Measurements from ENCODE around the gene EYS. TPM values are rescaled to one million over a fixed set of nuclear protein-coding genes. Genes with fewer than 3 reads are reported as not detected.

The EYS gene
- total and polyA plus RNA-seq, 4 donors: 0.08 to 0.63 (median 0.36) TPM

- no peak for DNase-seq (ENCODE audit: low spot score)
- Histone ChIP-seq H3K27me3 (ENCODE audit: control insufficient read depth in 4 of 4, insufficient read depth in 4 of 4, low read length in 3 of 4) (no peaks in the 10 kb centered on the region), H3K27ac (ENCODE audit: low read depth in 1 of 2, low read length in 2 of 2) (no peak overlapping the region), H3K36me3 (ENCODE audit: control insufficient read depth in 4 of 4, insufficient read depth in 3 of 4, low read depth in 1 of 4, low read length in 3 of 4) (no peaks in the 10 kb centered on the region), H3K4me1 (ENCODE audit: control insufficient read depth in 4 of 4, insufficient read depth in 4 of 4, low read length in 3 of 4) (no peaks in the 10 kb centered on the region), H3K4me3 (ENCODE audit: low read depth in 1 of 3, low read length in 3 of 3) (no peak overlapping the region), H3K9ac (ENCODE audit: low read depth in 1 of 2, low read length in 2 of 2) (no peak overlapping the region), H3K9me3 (ENCODE audit: control insufficient read depth in 4 of 4, low read length in 3 of 4) (no peaks in the 10 kb centered on the region)
- WGBS: 78% methylated on average over 2 of the region's 2 CpGs
- no peak for TF ChIP-seq TAF1 (conservative IDR thresholded peaks at IDR 0.05)
- no peak for TF ChIP-seq HNF4A (conservative IDR thresholded peaks at IDR 0.05)
- TF ChIP-seq RAD21 (IDR thresholded peaks at IDR 0.05): no peak
- no peak for TF ChIP-seq SP1 (IDR thresholded peaks at IDR 0.05)
- no peak for TF ChIP-seq EGR1 (IDR thresholded peaks at IDR 0.05; ENCODE audit: low read depth in 2 of 2)
- no peak for TF ChIP-seq GABPA (IDR thresholded peaks at IDR 0.05 in 1 of 2, conservative IDR thresholded peaks at IDR 0.05 in 1 of 2)
- TF ChIP-seq FOXA1 (IDR thresholded peaks at IDR 0.05): no peak
- no peak for TF ChIP-seq CTCF (IDR thresholded peaks at IDR 0.05; ENCODE audit: low read depth, low read length, missing input control)
- TF ChIP-seq ATF3 (IDR thresholded peaks at IDR 0.05): no peak
Observed at GRCh38 chr6:64217721-64218620, 1489.1 kb downstream of the EYS start.

- no peaks in the 10 kb centered on the region for H3K4me1 ChIP-seq (ENCODE audit: control insufficient read depth in 4 of 4, insufficient read depth in 4 of 4, low read length in 3 of 4)
- H3K27ac ChIP-seq (ENCODE audit: low read depth in 1 of 2, low read length in 2 of 2): no peak overlapping the region
- H3K27me3 ChIP-seq (ENCODE audit: control insufficient read depth in 4 of 4, insufficient read depth in 4 of 4, low read length in 3 of 4): no peaks in the 10 kb centered on the region
- H3K9me3 ChIP-seq (ENCODE audit: control insufficient read depth in 4 of 4, low read length in 3 of 4): no peaks in the 10 kb centered on the region
- no peak for TF ChIP-seq TAF1 (conservative IDR thresholded peaks at IDR 0.05)
- TF ChIP-seq RXRA (IDR thresholded peaks at IDR 0.05): no peak
- no peak for TF ChIP-seq REST (IDR thresholded peaks at IDR 0.05)
- no peak for TF ChIP-seq ZBTB33 (IDR thresholded peaks at IDR 0.05)
- TF ChIP-seq NR2F2 (IDR thresholded peaks at IDR 0.05): no peak
- no peak for TF ChIP-seq FOXA1 (IDR thresholded peaks at IDR 0.05)
- no peak for TF ChIP-seq SP1 (IDR thresholded peaks at IDR 0.05)
- no peak for TF ChIP-seq YY1 (IDR thresholded peaks at IDR 0.05)
- no peak for TF ChIP-seq ATF3 (IDR thresholded peaks at IDR 0.05)
- TF ChIP-seq GABPA (IDR thresholded peaks at IDR 0.05 in 1 of 2, conservative IDR thresholded peaks at IDR 0.05 in 1 of 2): no peak
- TF ChIP-seq CTCF (IDR thresholded peaks at IDR 0.05; ENCODE audit: low read depth, low read length, missing input control): no peak
- TF ChIP-seq HNF4G (IDR thresholded peaks at IDR 0.05): no peak
- TF ChIP-seq MAX (IDR thresholded peaks at IDR 0.05): no peak
- TF ChIP-seq JUND (IDR thresholded peaks at IDR 0.05): no peak
- TF ChIP-seq HNF4A (conservative IDR thresholded peaks at IDR 0.05): no peak
- no peak for TF ChIP-seq EGR1 (IDR thresholded peaks at IDR 0.05; ENCODE audit: low read depth in 2 of 2)
- no peak overlapping the region for H3K4me3 ChIP-seq (ENCODE audit: low read depth in 1 of 3, low read length in 3 of 3)
- H3K36me3 ChIP-seq (ENCODE audit: control insufficient read depth in 4 of 4, insufficient read depth in 3 of 4, low read depth in 1 of 4, low read length in 3 of 4): no peaks in the 10 kb centered on the region
- no peak for DNase-seq (ENCODE audit: low spot score)
- no peak overlapping the region for H3K9ac ChIP-seq (ENCODE audit: low read depth in 1 of 2, low read length in 2 of 2)
Observed at GRCh38 chr6:64214373-64214772, 1492.7 kb downstream of the EYS start.
